DMS153 treated with DMSO at 0.1 percent for 48 hours (cell line): ENCODE data around the gene SOSTDC1.
A peak's percentile ranks its signal among the peaks of the same experiment; 100 is the strongest.

Source experiments
- DNase-seq: peaks from one replicate; lab custom pipeline; 2025; ENCODE audit not compliant: unreplicated experiment; lab: John Stamatoyannopoulos, UW

Gene SOSTDC1

DNA sequence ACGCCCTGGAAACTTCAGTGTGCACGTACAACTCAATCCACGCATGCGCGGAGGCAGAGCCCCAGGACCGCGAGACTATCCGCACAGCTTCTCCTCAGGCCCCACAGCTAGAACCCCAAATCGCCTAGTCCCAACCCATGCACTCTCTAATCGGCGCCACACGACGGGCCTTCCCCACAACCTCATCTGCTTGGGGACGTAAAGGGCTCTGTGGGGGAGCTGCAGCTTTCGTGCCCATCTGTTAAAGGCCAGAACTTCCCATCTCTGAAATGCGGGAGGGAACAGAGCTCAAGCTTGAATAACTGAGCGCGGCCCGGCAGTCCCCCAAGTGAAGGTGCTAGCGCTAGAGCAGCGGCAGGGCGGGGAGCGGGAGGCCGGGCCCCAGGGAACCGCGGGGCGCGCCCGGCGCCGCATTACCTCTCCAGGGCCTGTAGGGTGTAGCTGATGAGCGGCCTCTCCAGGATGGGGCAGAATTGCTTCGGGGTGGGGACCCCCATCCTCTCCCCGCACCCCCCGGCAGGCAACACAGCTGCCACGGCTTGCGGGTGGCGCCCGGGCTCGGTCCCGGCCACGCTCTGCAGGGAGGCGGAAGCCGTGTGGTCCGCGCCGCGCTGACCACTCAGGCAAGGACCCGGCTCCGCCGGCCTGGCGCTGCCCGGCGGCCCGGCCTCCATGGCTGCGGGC, 44.7 kb downstream of the SOSTDC1 start:
- peak; percentile 89 for DNase-seq

DNA sequence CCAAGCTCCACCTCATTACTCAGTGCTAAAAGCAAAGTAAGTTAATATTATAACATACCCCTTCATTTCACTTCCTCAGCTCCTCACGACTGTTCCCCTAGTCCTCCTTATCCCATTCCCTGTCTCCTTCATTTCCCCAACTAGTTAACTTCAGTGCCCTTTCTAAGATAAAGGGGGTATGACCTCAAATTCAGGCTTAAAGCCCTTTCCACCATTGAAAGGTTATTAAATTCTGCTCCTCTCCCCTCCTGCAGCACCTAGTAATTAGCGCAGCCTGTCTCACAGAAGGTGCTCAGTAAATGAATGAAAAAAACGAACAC, 45.2 kb downstream of the SOSTDC1 start:
- DNase-seq, result no peak

DNA sequence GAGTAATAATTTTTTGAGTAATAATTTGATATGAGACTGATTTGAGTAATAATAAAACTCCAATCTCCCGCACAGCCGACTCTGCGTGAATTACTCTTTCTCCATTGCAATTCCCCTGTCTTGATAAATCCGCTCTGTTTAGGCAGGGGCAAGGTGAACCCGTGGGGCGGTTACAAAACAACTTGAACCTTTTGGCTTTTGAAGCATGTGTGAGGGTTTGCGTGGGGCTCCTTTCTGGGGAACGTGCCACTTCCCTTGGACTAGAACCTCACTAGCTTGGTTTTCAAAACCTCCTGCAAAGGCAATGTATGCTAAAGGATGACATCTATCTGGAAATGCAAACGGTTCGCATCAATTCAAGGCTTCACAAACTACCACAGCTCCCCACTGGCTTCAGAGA, 45.7 kb downstream of the SOSTDC1 start:
- no peak for DNase-seq

DNA sequence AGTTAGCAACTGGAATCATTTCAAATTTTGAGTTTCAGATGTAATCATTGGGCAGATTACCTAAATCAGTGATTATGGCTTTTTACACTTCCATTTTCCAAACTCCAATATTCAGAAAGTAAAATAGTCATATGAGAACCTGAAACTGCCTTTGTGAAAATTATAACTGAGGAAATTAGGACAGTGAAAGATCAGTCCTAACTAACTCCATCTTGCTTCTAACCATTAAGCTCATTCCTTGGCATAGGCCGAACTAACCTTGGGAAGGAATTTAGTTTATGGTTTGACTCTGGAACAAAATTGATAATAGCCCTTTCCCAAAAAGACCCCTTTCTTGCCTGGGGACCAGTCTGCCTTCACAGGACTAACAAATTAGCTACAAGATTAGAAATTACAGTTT, 46.4 kb downstream of the SOSTDC1 start:
- no peak for DNase-seq

GRCh38 chr7:16417906-16418305, 47.6 kb downstream of the SOSTDC1 start:
- no peak for DNase-seq

GRCh38 chr7:16416289-16417282, 49.0 kb downstream of the SOSTDC1 start:
- DNase-seq, result no peak

DNA sequence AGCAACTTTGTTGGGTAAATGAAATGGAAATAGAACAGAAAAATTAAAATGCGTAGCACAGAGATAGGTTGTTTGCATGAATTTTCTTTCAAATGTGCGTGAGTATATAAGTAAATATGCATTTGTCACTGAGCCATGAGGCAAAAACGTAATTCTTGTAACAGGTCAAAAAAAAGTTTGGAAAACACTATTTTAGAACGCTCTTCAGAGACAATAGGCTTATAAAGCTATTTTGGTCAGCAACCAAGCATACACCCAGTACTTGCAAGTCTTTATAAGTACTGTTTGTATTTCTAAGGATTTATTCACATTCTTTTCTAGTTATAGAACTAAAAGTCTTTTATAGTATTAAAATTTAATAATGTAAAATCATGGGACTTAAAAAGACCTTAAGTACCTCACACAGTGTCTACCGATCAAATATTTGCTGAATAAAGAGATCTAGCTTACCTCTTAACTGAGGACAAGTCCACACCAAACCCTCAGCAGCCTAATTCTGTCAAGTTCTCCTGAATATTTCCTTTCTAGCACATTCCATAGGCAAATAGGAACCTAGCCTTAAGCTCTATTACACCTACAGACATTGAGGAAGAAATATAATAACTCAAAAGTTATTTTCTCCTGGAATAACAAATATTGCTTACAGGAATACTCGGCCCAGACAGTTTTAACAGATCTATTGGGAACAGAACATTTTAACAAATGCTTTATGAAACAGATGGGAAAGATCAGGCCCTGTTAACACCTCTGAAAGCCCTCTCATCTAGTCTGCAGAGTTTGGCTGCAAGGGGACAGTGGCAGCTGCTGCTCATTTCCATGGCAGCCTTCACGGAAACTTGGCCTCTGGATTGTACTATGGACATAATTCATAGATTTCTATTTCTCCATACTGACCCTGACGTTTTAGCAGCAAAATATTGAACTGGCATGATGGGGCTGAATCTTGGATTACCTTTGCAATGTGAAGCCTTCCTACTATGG, 53.0 kb downstream of the SOSTDC1 start:
- DNase-seq, result no peak
